BE2C (cell line): ENCODE measurements around the gene KIF5C.

Source experiments
- DNase-seq: peaks from one replicate; pipeline ENCODE4 v3.0.0-alpha.2; 2020
- H3K27me3 ChIP-seq: fragments of 250-450 bp; sonication (Bioruptor Pico); 2 replicates; pipeline ENCODE4 v1.5.1; 2020; ENCODE audit warnings: mild to moderate bottlenecking
- H3K36me3 ChIP-seq: fragments of 250-450 bp; sonication (Bioruptor Pico); 2 replicates; pipeline ENCODE4 v1.5.1; 2020; ENCODE audit warnings: mild to moderate bottlenecking
- H3K4me1 ChIP-seq: fragments of 250-450 bp; sonication (Bioruptor Pico); 2 replicates; pipeline ENCODE4 v1.5.1; 2020
- H3K4me3 ChIP-seq: 2 replicates; pipeline ENCODE4 v1.5.1; 2011; ENCODE audit warnings: low read depth, low read length
- H3K9me3 ChIP-seq: fragments of 250-450 bp; sonication (Bioruptor Pico); 2 replicates; pipeline ENCODE4 v1.5.1; 2020
- CTCF ChIP-seq: IDR thresholded peaks from 2 replicates; pipeline ENCODE4 v1.5.1; 2012; ENCODE audit warnings: mild to moderate bottlenecking, low read depth, low read length

The KIF5C gene

GRCh38 chr2:148880636-148881035, 5.6 kb downstream of the KIF5C start:
- Histone ChIP-seq H3K27me3 (no peaks in the 10 kb centered on the region), H3K4me1 (no peaks in the 10 kb centered on the region; the same call in 1 of the 2 replicates), H3K36me3 (0 out of 2 replicates have a peak, but pooled peaks cover 2% of the 10 kb centered on the region), H3K9me3 (no peaks in the 10 kb centered on the region), H3K4me3 (no peak overlapping the region)
- no peak for TF ChIP-seq CTCF
- DNase-seq, result no peak

DNA sequence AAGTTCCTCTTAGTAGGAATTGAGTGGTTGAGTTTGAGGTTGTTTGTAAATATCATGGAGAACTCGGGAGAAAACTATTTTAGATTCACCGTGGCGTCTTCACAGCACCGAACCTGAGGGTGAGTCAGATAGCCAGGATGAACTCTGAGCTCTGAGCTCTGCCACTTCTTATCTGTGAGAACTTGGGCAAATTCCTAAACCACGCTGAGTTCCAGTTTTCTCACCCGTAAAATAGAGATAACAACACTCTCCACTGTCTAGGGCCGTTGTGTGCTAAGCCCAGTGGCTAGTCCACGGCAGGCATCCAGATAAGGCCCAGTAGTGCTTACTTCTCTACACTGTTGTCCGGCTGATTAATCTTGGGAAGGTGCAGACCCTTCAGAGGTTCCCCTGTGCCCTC, 7.0 kb downstream of the KIF5C start:
- no peaks in the 10 kb centered on the region for H3K27me3 ChIP-seq
- H3K9me3 ChIP-seq, result no peaks in the 10 kb centered on the region
- no peaks in the 10 kb centered on the region; the same call in 1 of the 2 replicates for H3K4me1 ChIP-seq
- TF ChIP-seq CTCF, result no peak
- no peak overlapping the region for H3K4me3 ChIP-seq
- 0 out of 2 replicates have a peak, but pooled peaks cover 2% of the 10 kb centered on the region for H3K36me3 ChIP-seq
- no peak for DNase-seq

DNA sequence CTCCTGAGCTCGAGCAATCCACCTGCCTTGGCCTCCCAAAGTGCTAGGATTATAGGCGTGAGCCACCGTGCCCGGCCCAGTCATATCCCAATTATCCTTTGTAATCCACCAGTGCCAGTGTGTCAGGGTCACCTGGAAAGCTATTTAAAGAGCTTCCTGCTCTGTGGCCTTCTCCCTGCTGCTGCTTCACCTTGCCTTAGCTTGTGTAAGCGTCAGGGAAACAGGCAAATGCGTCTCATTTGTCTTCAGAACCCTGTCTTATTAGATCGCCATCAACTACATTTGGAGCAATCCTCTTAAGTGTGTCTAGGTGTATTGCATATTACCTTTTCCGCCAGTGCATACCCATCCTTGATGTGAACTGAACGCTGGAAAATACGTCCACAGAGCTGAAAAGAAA, 10.2 kb downstream of the KIF5C start:
- no peak for DNase-seq
- H3K27me3 ChIP-seq, result no peaks in the 10 kb centered on the region
- no peaks in the 10 kb centered on the region for H3K4me1 ChIP-seq
- no peak for TF ChIP-seq CTCF
- H3K4me3 ChIP-seq, result no peak overlapping the region
- H3K9me3 ChIP-seq, result no peaks in the 10 kb centered on the region
- H3K36me3 ChIP-seq, result no peaks in the 10 kb centered on the region

GRCh38 chr2:148885988-148886387, 11.0 kb downstream of the KIF5C start:
- no peak for TF ChIP-seq CTCF
- no peak overlapping the region for H3K4me3 ChIP-seq
- DNase-seq, result no peak
- no peaks in the 10 kb centered on the region for H3K4me1 ChIP-seq
- H3K9me3 ChIP-seq, result no peaks in the 10 kb centered on the region
- no peaks in the 10 kb centered on the region for H3K27me3 ChIP-seq
- H3K36me3 ChIP-seq, result no peaks in the 10 kb centered on the region

DNA sequence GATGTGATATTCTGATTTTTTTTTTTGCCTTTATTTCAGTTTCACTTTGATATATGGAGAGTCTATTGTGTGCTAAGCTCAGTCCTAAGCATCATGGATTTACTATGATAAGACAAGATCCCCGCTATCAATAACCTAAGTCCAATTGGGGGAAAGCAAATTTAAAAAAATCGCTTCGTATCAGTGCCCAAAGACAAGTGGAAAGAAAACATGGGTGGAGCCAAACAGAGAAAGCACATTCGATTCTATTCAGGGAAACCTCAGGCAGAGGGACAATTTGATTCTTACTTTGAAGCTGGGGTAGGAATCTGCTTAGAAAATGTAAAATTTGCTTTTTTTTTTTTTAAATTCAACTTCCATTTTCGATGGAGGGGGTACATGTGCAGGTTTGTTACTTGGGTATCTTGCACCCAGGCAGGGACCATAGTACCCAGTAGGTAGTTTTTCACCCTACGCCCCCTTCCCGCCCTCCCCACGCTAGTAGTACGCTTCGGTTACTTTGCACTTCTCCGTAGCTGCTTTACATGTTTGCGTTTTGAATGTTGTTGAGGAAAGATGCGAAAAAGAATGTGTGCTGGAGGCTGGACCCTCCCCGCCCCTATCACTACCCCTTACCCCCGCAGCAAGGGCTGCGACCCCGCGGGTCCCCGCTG, 12.4 kb downstream of the KIF5C start:
- Histone ChIP-seq H3K9me3 (no peaks in the 10 kb centered on the region), H3K27me3 (no peaks in the 10 kb centered on the region)
- TF ChIP-seq CTCF, result no peak

DNA sequence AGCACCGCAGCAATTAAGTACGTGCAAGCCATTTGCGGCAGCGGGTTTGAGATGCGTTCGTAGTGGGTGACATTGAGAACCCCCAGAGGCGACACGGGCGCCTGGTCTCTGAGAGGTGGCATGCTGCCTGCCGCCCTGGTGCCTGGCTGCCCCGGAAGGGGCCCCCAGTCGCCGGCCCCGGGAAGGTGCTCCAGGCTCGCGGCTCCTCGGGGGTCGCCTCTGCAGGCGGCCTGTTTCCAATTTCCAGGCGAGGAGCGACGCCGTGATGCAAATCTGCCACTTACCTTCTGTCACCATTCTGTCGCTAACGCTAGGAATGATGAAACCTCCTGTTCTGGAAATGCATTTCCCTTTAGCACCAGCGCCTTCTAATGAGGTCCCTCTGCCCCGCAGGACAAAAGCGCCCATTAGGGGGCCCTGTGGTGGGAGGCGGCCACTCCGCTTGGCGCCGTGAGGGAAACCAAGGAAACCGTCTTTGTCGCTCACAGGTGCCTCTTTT, 13.0 kb downstream of the KIF5C start:
- no peaks in the 10 kb centered on the region for H3K36me3 ChIP-seq
- peak overlapping the region; percentile 60 for H3K4me3 ChIP-seq
- TF ChIP-seq CTCF, result peak; percentile 29; the same call in 1 of the 2 replicates
- H3K4me1 ChIP-seq, result no peaks in the 10 kb centered on the region
- H3K9me3 ChIP-seq, result no peaks in the 10 kb centered on the region
- no peaks in the 10 kb centered on the region for H3K27me3 ChIP-seq
- peak; percentile 42 for DNase-seq

More for the DNA sequence above, 12.4 kb downstream of the KIF5C start:
- Histone ChIP-seq H3K36me3 (no peaks in the 10 kb centered on the region), H3K4me1 (no peaks in the 10 kb centered on the region), H3K4me3 (peak overlapping the region; percentile 60)
- DNase-seq, result no peak
